Stimulated activated CD4-positive, alpha-beta T cell treated with anti-CD3 and anti-CD28 coated beads, Interleukin-12 subunit alpha, Interleukin-12 subunit beta, amount 100 ng/mL, for 4 hours (primary cell): ENCODE data around the gene PRX.
"Not testable (repeated sequence)": the region's sequence is repeated elsewhere in the genome, so short reads cannot be mapped to it uniquely, and the experiment has no call there.

Source experiments
- DNase-seq: peaks from one replicate; pipeline ENCODE4 v3.0.0-alpha.2; 2020

PRX gene

DNA sequence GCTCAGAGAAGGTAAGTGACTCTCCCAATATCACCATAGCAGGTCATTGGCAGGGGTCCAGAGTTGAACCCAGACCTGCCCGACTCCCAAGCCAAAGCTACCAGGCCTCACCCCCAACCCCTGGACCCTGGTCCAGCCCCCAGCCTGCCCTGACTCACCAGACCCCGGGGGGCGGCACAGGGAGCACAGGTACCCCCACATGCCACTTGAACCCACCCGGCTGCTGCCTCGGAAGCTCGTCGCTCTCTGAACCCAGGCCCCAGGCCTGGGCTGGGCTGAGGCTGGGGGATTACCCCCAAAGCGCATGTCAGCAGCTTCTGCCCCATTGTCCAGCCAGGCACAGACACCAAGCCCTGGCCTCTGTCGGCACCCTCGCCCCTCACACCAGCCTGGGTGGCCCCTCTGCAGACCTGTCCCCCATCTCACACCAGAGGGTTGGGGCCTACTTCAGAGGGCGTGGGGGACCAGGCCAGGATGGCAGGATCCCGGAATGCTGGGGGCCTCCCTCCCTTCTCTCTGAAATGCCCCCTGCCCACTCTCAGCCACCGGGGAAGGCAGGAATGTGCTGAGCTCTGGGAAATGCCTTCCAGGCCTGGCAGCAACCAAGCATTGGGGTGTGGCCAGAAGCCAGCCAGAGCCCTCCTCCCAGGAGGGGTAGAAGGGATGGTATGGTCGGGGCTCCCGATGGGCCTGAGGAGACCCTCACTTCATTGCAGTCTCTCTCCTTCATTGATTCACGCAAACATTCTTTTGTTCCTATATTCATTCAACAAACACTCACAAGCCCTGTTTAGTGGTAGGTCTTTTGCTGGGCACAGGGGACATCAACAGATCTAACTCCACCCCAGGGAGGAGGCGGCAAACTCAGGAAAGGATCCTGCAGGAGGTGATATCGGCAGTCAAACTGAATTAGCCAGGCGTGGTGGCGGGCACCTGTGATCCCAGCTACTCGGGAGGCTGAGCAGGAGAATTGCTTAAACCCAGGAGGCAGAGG, 1.7 kb upstream of the PRX start:
- DNase-seq = no peak

DNA sequence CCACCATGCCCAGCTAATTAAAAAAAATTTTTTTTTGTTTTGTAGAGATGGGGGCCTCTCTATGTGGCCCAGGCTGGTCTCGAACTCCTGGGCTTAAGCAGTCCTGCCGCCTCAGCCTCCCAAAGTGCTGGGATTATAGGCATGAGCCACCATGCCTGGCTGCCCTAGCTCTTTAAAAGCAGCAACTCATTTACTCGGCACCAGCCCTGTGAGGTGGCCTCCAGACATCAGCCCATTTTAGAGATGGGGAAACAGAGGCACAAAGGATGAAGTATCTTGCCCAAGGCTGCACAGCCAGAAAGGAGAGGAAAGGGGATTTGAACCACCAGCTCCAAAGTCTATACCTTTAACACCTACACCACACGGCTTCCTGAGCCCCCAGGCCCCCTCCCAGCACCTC, 312 bp downstream of the PRX start:
- no peak for DNase-seq

DNA sequence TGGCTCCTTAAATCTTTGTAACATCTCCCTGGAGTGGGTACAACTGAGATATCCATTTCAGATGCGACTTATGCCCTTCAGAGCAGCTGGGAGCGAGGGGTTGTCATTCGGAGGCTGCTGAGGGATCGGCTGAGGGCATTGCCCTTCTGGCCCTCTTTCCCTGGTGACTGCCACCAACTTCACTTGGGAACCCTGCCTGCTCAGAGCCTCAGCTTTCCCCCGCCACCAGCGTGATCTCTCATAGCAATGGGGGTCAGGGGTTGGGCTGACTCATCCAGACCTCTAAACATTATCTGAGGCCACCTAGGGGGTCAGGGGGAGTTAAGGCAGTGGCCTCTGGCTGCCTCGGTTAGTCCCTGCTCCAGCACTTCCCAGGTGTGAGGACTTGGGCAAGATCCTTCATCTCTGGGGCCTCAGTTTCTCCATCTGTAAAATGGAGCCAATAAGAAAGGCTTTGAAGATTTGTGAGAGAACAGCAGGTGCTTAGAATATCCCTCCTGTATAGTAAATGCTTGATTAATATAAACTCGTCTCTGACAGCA, 1.1 kb downstream of the PRX start:
- no peak for DNase-seq

DNA sequence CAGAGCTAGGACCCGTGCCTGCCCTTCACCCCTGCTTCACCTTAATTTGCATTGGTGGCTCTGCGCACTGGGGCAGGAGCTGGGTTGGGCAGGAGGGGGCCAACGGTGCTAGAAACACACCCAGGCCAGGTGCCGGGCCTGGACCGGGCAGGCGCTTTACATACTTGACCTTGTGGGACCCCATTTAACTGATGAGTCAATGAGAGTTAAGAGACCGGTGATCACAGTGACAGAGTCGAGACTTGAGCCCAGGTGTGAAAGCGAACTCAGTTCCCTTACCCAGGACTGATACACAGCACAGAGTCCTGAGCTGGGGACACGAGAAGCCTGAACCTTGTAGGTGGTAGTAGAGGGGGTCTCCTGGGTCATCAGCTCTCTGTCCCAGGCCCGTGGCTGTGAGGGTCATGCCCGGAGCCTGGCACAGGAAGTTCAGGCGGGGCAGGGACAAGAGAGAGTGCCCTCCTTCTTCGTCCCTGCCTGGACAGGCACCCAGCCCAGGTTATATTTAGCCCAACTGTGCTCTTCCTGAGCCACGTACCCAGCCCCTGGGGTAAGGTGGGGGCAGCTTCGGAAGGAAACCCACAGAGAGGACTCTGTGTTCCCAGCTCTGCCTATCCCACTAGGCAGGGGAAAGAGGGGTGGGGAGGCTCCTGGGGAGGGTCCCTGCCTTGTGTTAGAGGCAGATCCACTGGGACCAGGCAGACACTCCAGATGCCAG, 1.9 kb downstream of the PRX start:
- no peak for DNase-seq

DNA sequence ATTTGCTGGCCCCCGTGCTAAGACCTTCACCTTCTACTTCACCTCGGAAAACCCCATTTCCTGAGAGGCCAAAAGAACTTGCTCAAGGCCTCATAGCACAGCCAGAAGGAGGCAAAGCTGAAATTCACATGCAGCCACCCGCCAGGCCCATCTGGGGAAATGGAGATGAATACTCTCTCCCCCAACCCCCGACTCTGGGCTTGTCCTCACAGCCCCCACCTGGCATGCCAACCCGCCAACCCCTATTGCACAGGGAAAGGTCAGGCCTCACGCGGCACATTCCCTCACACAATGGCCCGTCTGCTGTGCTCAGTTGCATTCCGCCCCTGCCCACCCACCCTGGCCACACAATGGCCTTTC, 3.2 kb downstream of the PRX start:
- no peak for DNase-seq

DNA sequence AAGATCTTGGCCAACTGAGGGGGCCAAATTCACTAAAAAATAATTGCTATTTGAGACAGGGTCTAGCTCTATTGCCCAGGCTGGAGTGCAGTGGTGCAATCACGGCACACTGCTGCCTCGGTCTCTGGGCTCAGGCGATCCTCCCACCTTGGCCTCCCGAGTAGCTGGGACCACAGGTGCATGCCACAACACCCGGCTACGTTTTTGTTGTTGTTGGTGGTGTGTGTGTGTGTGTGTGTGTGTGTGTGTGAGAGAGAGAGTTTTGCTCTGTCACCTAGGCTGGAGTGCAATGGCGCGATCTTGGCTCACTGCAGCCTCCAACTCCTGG, 4.6 kb downstream of the PRX start:
- not testable (repeated sequence) for DNase-seq

DNA sequence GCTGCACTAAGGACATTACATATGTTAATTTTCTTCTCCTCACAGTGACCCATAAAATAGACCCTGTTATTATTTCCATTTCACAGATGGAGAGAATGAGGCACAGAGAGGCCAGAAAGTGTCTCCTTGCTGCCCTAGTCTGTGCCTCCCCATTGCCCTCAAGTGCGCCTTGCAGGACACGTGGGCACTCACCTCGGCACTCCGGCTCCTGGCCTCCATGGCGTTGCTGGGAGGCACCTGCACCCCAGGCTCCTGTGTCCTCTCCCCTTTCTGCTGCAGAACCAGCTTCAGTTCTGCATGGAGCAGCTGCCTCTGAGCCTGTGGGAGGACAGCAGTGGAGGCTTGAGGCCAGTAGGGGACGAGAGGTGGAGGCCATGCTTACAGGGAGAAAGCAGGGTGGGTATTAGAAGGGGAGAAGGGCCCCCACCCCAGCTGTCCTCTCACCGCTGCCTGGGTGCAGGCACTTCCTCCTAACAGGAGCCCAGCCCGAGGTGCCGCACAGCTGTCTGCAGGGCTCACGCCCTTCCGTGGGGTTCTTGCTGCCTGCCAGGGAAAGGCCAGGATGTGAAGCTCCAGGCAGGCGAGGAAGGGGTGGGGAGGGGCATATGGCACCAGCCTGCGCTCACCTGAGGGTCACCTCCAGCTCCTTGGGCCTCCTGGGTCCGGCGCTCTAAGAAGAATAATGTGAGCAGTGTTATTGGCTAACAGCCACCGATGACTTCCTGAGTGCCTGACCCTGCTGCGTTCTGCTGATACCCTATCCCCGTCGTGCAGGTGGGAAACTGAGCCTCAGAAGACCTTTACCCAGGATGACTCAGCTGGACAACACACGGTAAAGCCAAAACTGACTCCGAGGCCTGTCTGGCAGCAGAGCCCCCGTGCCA, 5.2 kb downstream of the PRX start:
- DNase-seq = no peak

DNA sequence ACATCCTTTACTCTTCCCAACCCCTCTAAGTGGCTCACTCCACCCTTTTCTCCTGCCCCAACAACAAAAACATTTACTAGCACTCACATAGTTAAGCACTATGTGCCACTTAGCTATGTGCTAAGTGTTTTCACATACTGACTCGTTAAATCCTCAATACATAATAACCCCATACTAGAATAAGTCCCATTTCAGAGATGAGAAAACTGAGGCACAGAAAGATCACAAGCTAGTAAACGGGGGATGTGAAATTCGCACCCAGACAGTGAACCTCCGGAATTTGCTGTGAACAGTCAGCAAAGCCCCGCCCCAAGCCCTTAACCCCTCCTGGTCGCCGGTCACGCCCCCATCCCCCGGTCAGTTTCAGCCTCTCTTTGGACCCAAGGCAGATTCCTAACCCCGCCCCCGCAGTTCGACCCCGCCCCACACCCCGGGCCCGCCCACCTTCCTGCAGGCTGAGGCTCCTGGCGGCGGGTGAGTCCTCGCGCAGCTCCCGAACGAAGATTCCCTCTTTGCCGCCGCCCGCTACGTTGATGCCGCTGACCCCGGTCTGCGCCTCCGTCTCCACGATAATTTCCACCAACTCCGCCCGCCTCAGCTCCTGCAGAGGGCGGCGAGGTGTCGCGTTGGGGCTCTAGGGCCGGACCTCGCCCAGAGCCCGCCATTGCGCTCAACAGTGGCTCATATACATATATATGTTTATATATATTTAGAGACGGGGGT, 9.8 kb downstream of the PRX start:
- DNase-seq = peak; percentile 78

DNA sequence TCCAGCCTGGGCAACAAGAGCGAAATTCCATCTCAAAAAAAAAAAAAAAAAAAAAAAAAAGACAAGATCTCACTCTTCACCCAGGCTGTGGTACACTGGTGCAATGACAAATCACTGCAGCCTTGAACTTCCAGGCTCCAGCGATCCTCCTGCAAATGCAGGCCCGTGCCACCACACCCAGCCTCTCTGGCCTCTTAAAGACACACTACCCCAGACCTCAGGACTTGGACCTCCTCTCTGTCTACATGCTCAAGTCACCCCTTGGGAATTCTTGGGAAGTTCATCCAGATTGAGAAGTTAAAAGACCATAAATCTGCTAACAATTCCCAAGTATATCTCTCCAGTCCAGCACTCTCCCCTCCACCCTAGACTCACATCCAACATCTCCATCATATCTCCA, 12.6 kb downstream of the PRX start:
- no peak for DNase-seq

DNA sequence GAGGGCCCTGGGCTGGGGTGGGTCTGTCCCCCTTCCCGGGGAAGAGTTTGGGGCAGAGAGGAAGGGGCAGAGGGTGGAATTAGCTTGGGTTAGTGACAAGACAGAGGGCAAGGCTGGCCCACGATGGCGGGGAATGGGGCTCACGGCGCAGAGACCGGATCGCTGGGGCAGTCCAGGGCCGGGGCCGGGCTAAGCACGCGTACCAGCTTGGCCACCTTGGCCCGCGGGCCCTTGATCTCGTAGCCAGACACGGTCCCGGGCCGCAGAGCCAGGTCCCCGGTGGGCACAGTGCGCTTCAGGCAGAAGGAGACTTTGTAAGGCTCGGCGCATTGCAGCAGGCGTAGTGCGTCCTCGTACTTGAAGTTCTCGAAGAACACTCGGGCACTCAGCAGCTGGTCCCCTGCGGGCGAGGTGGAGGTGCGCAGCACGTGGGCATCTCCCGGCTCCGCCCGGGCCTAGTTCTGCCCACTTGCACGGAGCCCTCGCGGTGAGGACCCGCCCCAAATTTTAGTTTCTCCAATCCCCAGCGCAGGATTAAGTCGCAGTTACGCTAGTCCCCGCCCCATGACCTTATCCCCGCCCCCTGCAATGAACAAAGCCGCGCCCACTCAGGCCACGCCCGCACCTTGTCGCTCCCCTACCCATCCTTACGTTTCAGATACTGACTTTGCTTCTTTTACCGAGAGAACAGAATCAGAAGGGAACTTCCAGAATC, 14.6 kb downstream of the PRX start:
- peak; percentile 64 for DNase-seq

DNA sequence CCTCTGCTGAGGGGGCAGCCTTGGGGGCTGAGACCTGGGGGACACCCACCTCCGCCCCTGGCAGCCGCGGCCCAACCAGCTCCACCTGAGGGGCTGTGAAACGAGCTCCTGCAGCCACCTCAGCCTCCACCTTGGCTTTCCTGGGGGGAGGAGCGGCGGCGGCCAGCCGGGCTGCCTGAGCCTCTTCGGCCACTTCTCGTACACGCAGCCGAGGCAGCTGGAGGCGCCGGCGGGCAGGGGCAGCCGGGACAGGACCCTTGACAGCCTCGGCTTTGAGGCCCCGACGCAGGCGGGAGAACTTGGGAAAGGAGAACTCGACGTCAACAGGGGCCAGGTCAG, 15.6 kb downstream of the PRX start:
- no peak for DNase-seq

DNA sequence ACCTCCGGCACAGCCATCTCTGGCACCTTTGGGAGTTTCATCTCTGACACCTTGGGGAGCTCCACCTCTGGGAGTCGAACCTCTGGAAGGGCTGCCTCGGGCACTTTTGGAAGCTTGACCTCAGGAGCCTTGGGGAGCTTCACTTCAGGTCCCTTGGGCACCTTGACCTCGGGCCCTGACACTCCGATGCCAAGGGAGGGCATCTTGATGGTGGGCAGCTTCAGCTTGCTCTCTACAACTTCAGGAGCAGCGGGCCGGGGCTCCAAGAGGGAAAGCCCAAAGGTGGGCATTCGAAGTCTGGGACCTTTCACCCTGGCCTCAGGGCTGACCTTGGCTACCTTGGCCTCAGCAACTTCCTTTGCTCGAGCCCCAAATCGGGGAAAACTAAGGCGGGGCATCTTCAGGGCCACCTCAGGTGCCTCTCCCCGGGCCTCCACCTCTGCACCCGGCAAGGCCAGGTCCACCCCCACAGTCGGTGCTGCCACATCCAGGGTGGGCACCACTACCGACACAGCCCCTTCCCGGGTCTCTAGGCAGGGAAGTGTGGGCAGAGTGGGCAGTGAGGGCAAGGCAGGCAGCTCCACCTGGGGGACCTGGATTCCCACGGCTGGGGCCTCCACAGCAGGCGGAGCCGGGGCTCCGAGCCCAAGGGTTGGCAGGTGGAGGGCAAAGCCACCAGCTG, 16.2 kb downstream of the PRX start:
- DNase-seq = no peak

DNA sequence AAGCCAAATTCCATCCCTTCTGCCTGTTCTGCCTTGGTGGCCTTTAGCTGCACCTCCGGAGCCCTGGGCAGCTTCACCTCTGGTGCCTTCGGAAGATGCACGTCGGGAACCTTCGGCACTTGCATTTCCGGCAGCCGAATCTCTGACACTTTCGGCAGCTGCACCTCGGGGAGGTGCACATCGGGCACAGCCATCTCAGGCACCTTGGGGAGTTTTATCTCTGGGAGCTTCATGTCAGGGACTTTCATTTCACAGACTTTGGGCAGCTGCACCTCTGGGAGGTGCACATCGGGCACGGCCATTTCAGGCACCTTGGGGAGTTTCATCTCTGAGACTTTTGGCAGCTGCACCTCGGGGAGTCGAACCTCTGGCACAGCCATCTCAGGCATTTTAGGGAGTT, 17.2 kb downstream of the PRX start:
- no peak for DNase-seq

DNA sequence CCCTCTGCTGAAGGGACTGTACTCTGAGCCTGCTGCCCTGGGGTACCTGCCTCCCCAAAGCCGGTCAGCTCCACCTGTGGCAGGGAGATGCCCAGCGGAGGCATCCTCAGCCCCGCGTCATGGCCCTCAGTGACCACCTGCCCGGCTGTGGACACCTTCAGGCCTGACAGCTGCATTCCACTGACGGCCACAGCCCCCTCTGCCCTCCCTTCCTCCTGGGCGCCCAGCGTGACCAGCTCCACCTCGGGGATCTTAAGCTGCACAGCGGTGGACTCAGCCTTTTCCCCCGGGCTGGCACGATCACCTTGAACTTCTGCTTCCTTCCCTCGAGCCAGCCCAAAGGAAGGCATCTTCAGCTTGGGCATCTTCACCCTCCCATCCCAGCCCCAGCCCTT, 18.4 kb downstream of the PRX start:
- DNase-seq = no peak

DNA sequence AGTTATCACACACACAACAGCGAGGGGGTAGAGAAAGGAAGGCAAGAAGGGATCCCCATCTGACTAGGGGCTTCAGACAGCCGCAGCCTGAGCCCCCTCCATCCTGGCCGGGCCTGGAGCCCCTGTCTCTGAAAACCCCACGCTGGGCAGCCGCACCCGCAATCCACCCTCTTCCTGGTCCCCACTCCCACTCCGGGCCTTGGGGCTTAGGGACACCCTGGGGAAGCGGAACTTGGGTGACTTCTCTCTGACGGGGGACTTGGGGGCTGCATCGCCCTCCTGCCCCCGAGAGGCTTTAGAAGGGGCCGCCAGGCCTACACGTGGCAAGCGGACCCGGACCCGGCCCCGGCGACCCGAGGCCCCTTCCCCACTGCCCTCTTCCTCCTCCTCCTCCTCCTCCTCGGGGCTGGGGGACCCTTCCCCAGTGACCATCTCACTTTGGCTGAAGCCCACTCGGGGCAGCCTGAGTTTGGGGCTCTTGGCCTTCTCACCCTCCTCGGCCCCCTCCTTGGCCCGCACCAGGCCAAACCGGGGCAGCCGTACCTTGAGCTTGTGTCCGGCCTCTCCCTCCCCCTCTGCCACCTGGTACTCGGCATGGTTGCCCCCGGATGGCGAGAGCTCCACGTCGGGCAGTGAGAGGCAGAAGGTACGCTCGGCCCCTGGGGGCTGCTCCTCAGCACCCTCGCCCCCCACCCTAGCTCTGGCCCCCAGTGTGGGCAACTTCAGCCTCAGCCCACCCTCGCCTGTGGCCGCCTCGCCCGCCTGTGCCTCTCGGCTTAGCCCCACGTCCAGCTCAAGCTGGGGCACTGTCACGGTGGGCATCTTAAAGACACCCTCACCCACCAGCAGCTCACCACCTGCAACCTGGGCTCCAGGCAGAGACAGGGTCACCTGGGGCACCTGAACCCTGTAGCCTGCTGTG, 19.0 kb downstream of the PRX start:
- DNase-seq = no peak

DNA sequence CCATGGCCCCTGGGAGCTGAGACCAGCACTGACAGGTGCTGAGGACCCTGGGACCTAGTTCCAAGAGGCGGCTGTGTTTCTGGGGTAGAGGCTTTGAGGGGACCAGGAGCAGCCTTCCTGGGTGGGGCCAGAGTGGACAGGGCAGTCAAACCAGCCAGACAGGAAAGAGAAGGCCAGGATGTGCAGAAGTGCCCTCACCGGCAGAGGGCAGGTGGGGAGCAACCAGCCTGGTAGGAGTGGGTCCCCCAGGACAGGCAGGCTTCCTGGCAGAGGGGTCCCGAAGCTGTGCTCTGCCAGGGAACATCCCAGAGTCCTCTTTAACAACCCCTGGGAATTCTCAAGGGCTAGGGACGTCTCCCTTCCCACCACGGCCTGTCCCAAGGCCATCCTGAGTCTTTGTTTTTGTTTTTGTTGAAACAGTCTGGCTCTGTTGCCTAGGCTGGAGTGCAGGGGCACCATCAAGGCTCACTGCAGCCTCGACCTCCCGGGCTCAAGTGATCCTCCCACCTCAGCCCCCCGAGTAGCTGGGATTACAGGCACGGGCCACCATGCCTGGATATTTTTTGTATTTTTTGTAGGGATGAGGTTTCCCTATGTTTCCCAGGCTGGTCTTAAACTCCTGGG, 20.2 kb downstream of the PRX start:
- DNase-seq = no peak

DNA sequence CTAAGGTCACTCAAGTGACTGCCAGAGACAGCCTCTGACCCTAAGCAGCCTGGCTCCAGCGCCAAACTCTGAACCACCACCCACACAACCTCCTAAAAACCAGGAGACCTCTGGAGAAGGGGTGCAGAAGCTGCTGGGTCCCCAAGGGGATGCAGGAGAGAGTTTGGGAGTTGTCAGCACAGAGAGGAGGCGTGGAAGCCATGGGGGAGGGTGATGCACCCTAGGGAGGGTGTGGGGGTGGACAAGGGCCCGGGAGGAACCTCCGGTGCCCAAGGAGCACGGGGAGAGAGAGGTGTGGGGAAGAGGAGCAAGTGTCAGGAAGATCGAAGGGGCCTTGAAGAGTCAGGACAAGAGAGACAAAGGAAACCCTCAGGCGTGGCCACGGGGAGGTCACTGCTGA, 21.1 kb downstream of the PRX start:
- DNase-seq = no peak

DNA sequence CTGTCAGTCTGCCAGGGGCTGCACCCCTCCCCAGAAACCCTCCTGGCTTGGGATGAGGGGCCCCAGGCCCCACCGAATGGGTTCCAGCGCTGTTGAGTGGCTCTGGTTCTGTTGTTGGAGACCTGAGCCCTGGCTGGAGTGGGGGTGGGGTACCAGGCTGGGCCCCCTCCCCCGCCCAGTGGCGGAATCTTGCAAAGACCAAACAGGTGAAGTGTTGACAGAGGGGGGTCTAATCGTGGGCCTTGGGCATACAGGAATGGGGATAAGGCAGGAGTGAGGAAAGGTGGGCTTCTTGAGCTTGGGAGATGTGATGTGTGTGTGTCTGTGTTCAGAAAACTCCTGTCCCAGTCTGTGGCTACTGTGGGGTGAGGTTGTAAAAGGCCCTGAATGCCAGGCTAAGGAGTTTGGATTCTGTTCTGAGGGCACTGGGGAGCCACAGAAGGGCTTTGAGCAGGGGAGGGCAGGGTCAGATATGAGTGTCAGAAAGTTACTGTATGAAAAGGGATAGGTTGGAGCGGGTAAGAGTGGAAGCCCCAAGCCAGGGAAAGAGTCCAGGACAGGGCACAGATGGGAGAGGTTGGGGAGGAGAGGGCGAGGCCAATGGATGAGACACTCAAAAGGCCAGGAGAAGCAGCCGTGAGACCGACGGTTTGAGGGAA, 23.0 kb downstream of the PRX start, which contains the start of gene HIPK4:
Gene HIPK4 (minus strand): TSS at position 98 of the 659 bp plus-strand sequence. CDS start 279 bp downstream, outside the sequence.
- no peak for DNase-seq
